SW480 (cell line): ENCODE measurements around the gene HIC2.
"Not testable (repeated sequence)": the region's sequence is repeated elsewhere in the genome, so short reads cannot be mapped to it uniquely, and the experiment has no call there.

Source experiments
- DNase-seq: peaks from one replicate; pipeline ENCODE4 v3.0.0-alpha.2; 2016; ENCODE audit warnings: low spot score

The HIC2 gene

DNA sequence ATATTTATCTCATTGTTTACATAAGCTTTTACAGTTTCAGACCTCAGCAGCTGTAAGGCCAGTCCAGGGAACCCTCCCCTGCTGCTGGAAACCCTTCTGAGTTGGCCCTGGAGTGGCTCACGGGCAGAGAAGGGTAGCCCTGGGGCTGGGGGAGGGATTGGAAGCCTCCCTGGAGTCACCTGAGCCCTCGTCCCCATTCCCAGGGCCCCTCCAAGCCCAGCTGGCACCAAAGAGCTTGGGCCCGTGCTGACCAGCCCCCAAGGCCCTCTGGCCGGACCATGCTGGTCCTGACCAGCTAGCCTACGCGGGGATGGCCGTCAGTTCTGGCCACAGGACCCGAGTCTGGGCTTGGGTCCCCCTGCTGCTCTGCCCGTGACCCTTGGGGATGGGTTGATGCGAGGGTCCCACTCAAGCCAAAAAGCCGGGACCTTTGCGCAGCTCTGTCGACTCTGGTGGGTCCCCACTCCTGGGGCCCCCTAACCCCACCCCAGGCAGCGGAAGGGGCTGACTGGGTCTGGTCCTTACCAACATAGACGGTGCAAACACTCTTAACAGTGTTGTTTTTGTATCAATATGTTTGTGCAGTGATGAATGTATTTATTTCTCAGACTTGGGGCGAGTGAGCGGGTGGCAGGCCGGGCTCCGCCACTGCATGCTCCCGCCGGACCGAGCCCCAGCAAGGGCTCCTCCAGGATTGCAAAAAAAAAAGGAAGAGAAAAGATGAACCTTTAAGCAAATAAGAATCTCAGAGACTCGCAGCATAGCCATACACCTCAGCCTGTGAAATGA lies 32.6 kb downstream of the HIC2 start:
- DNase-seq = no peak

- DNase-seq = no peak
Observed at GRCh38 chr22:21450320-21450831, 33.2 kb downstream of the HIC2 start.

DNA sequence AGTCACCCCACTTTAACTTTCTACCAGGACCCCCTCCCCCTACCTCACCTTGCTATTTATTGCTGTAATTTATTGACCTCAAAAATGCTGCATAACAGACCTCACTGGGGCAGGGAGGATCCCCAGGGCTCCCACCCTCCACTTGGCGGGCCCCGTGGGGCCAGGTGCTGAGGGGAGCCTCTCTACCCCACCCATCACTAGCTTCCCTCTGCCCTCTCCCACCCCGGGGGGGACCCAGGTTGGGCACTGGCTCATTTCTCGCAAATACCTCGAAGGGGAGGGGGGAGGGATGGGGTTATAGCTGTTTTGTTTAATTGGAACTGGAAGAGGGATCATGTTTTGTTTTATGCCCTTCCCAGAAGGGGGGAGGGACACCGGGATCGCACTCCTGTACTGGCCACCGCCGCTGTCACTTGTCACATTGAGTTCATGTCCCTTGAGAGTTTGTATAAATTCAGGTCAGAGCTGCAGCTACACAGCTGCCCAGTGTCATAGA lies 33.7 kb downstream of the HIC2 start:
- DNase-seq = no peak

- DNase-seq = no peak
Observed at GRCh38 chr22:21451545-21452520, 34.7 kb downstream of the HIC2 start.

- DNase-seq = not testable (repeated sequence)
Observed at GRCh38 chr22:21452666-21453065, 35.5 kb downstream of the HIC2 start.

DNA sequence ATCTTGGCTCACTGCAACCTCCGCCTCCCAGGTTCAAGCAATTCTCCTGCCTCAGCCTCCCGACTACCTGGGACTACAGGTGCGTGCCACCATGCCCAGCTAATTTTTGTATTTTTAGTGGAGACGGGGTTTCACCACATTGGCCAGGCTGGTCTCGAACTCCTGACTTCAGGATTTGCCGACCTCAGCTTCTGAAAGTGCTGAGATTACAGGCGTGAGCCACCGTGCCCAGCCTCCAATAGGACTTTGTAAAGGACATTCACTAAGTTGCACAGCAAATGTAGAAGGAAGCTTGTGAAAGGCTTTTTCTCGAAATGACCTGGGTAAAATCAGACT lies 37.8 kb downstream of the HIC2 start:
- DNase-seq = not testable (repeated sequence)

- DNase-seq = no peak
Observed at GRCh38 chr22:21455334-21456089, 38.3 kb downstream of the HIC2 start.

DNA sequence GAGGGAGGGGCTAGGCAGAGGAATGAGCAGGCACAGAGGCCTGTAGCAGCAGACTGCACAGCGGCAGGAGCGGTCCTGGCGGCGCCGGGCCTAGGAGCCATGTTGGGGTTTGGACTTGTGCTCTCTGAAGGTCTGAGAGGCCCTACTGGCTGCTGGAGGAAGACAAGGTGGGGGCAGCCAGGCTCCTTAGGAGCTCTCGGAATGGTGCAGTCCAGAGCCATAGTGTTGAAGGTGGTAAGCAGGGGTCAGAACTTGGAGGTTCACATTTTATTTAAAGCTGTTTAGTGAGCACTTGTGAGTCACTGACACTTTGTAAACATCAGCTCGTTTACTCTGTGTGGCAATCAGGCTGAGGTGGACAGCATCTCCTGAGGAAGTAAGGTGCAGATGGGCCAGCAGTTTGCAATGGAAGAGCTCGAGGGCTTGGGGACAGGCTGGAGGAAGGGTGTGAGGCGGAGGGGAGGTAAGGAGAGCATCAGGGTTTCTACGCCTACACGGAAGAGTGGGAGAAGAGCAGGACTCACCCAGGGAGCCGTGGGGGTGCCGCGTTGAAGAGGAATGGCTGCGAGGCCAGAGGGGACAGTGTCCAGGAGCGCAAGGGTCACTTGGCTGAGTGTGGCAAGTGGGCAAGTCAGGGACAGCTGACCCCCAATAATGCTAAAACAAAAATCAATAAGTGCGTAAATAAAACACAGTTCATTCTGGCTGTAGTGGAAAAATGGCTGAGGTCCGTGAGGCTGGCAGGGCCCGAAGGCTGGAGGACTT lies 40.0 kb downstream of the HIC2 start:
- DNase-seq = no peak

DNA sequence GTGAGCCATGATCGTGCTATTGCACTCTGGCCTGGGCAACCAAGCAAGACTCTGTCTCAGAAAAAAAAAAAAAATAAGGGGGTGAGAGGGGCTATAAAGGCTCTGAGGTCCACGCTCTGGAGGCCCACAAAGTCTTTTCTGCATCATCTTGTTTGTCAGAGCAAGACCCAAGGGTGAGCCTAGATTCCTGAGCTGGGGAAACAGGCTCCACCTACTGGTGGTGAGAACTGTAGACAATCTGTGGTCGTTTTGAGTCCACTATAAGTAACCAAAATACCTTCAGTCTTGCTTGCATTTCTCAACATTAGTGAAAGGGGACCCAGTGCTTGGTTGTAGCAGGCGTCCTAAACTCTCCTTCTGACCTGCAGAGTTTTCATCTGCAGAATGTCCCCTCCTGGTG lies 45.5 kb downstream of the HIC2 start:
- DNase-seq = not testable (repeated sequence)

DNA sequence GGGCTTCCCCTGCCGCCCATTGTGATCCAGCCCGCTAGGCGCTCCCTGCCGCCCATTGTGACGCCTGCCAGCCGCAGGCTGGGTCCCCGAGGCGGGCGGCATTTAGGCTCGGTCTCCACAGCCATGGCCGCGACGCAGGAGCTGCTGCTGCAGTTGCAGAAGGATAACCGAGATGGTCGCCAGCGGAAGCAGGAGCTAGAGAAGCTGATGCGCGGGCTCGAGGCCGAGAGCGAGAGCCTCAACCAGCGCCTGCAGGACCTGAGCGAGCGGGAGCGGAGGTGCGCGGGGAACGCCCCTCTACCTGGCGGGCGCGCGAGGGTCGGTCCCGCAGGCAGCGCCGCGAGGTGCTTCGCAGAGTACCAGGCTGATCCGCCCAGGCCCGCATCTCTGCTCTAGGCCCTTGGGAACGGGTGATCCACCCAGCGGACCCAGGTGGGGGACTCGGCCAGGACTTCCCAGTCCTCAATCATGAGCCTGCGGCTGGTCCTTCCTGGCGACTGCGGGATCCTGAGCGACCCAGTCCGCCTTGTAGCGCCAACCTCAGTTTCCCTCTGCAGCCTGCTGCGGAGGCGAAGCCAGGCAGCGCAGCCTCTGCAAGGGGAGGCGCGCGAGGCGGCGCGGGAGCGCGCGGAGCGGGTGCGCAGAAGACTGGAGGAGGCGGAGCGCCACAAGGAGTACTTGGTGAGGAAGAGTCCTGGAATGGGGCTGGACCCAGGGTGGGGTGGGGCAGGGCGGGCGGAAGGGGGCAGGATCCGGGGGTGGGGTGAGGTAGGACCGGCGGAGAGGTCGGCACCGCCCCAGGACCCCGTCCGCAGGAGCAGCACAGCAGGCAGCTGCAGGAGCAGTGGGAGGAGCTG lies 50.4 kb downstream of the HIC2 start, which contains the start of gene TMEM191C:
Gene TMEM191C, plus strand, starts transcription at position 51 of the 857 bp plus-strand sequence. Its CDS starts 73 bp downstream, at position 124.
- DNase-seq = not testable (repeated sequence)

DNA sequence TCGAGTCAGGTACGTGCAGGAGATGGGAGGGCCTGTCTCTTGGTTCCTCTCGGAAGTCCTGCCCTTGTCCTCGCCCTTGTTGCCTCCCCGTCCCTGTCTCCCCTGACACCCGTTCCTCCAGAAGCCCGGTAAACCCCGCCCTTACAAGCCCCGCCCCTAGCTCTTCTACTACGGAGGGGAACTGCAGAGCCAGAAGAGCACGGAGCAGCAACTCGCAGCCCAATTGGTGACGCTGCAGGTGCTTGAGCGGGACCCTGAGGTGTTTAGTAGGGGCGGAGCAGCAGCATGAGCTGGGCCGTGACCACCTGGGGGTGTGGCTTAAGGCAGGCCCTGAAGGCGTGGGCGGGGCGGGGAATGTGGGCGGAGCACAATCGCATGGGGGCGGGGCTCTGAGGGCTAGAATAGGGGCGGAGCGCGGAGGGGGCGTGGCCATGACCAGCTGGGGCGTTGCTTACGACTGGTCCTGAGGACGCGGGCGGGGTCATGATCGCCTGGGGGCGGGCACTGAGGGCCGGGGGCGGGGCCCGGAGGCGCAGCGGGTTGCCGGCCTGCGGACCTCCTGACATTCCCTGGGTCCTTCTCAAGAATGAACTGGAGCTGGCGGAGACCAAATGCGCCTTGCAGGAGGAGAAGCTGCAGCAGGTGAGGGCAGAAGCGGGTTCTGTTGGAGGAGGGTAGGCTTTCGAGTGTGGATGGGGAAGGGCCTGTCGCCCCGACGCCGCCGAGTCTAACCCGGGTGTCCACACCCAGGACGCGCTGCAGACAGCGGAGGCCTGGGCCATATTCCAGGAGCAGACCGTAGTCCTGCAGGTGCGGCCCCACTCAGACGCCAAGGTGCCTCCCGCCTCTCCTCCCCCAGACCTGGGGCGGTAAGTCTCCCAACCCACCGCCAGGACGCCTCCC lies 51.3 kb downstream of the HIC2 start:
- DNase-seq = peak; percentile 91

- not testable (repeated sequence) for DNase-seq
Observed at GRCh38 chr22:21469097-21469994, 52.2 kb downstream of the HIC2 start.

DNA sequence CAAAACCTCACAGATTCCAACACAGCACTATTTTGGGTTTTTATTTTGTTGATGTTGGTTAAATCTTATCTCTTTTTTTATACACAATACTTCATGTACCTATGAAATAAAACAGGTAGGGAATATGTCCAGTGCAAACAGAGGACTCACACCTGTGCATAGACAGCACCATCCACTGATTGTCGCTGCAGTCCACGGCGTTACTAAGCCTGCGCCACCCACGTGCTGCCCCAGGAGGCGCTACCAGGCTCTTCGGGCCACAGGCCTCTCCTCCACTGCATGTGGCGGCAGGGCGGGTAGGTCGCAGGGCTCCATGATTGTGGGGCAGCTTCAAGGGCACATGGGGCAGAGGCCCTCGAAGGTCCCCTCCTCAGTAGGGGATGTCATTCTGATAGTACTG lies 55.8 kb downstream of the HIC2 start:
- DNase-seq = not testable (repeated sequence)

GRCh38 chr22:21473664-21474063 lies 56.5 kb downstream of the HIC2 start:
- DNase-seq = not testable (repeated sequence)

DNA sequence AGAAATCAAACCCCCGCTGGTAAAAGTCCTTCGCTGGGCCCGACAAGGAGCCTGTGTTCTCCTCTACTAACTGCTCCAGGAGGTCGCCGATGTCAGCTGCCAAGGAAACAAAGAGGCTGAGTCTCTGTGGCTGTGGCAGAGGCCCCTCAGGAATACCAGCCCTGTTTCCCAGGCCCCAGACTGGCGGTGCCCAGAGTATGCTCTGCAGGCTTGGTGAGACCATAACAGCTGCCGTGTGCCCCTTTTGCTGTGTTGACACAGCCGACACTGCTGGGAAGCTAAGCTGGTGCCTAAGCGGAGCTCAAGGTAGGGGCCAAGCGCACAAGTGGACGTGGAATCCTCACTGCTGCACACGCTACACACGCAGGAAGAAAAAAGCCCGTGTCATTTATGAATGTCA lies 66.9 kb downstream of the HIC2 start:
- DNase-seq = not testable (repeated sequence)

GRCh38 chr22:21487723-21488122 lies 70.6 kb downstream of the HIC2 start:
- not testable (repeated sequence) for DNase-seq

- DNase-seq = not testable (repeated sequence)
Observed at GRCh38 chr22:21489149-21489680, 72.0 kb downstream of the HIC2 start.
